GM18511 (cell line): Measurements from ENCODE around the gene GRIK4.

ENCODE experiments used
- ATAC-seq: cut with Tn5 transposase; IDR thresholded peaks from one replicate; pipeline ENCODE4 v1.9.1; 2021; ENCODE audit warnings: mild to moderate bottlenecking, moderate library complexity; ENCODE audit not compliant: unreplicated experiment

The GRIK4 gene

GRCh38 chr11:120524536-120525085, 13.1 kb downstream of the GRIK4 start:
- no peak for ATAC-seq

- ATAC-seq: no peak
These were observed 14.0 kb downstream of the GRIK4 start for GRCh38 chr11:120525261-120526171.

GRCh38 chr11:120526241-120526640, 14.7 kb downstream of the GRIK4 start:
- ATAC-seq: no peak

- no peak for ATAC-seq
These were observed 15.7 kb downstream of the GRIK4 start for GRCh38 chr11:120527111-120527761.

GRCh38 chr11:120528749-120529148, 17.2 kb downstream of the GRIK4 start:
- no peak for ATAC-seq

GRCh38 chr11:120529214-120529613, 17.7 kb downstream of the GRIK4 start:
- ATAC-seq: no peak

GRCh38 chr11:120529911-120530310, 18.4 kb downstream of the GRIK4 start:
- ATAC-seq: no peak

- ATAC-seq: no peak
These were observed 20.7 kb downstream of the GRIK4 start for GRCh38 chr11:120532082-120532831.

GRCh38 chr11:120532832-120533196, 21.3 kb downstream of the GRIK4 start:
- no peak for ATAC-seq

GRCh38 chr11:120536091-120536796, 24.7 kb downstream of the GRIK4 start:
- no peak for ATAC-seq

GRCh38 chr11:120536797-120537169, 25.2 kb downstream of the GRIK4 start:
- no peak for ATAC-seq

GRCh38 chr11:120537996-120538395, 26.4 kb downstream of the GRIK4 start:
- ATAC-seq: no peak

GRCh38 chr11:120538707-120539106, 27.2 kb downstream of the GRIK4 start:
- ATAC-seq: no peak

GRCh38 chr11:120539667-120540369, 28.3 kb downstream of the GRIK4 start:
- no peak for ATAC-seq

- ATAC-seq: no peak
These were observed 29.4 kb downstream of the GRIK4 start for GRCh38 chr11:120540744-120541465.

GRCh38 chr11:120543521-120544215, 32.1 kb downstream of the GRIK4 start:
- no peak for ATAC-seq

GRCh38 chr11:120545813-120546212, 34.3 kb downstream of the GRIK4 start:
- ATAC-seq: no peak

GRCh38 chr11:120546312-120547205, 35.0 kb downstream of the GRIK4 start:
- no peak for ATAC-seq
